CD4-positive, alpha-beta memory T cell (primary cell): ENCODE data around the gene RNU4-1. TPM values are rescaled to one million over a fixed set of nuclear protein-coding genes. Genes with fewer than 3 reads are reported as not detected.

Source experiments
- CTCF ChIA-PET: fragments of 350-600 bp; sonication (Branson Sonifier 250); formaldehyde crosslinking; loops from one replicate; lab custom pipeline; 2021; ENCODE audit warnings: inconsistent platforms; ENCODE audit not compliant: partially characterized antibody; lab: Charles Lee
- POLR2A ChIA-PET: fragments of 350-600 bp; sonication (Branson Sonifier 250); formaldehyde crosslinking; loops from one replicate; lab custom pipeline; 2021; ENCODE audit not compliant: partially characterized antibody; lab: Charles Lee
- DNase-seq, 5 donors: peaks; one replicate each; pipeline versions ENCODE4 v3.0.0 to v3.0.0-alpha.2; 2020 to 2022; ENCODE audit warnings: mixed read lengths in 1 of 5
- H3K27ac ChIP-seq: one replicate; pipeline ENCODE4 v1.7.0; 2013; ENCODE audit warnings: low read depth, low read length
- H3K27me3 ChIP-seq: 2 replicates; pipeline ENCODE4 v1.7.0; 2013; ENCODE audit warnings: mild to moderate bottlenecking, low read length, moderate library complexity; ENCODE audit not compliant: insufficient read depth
- H3K36me3 ChIP-seq: 2 replicates; pipeline ENCODE4 v1.7.0; 2013; ENCODE audit warnings: mild to moderate bottlenecking, low read length, moderate library complexity; ENCODE audit not compliant: insufficient read depth
- H3K4me1 ChIP-seq: 2 replicates; pipeline ENCODE4 v1.7.0; 2013; ENCODE audit warnings: mild to moderate bottlenecking, low read length, moderate library complexity; ENCODE audit not compliant: insufficient read depth
- H3K4me3 ChIP-seq, 2 donors: one replicate each; pipeline ENCODE4 v1.7.0; 2013; ENCODE audit warnings: low read length in 2 of 2, mild to moderate bottlenecking in 1 of 2
- H3K9me3 ChIP-seq, 2 donors: one replicate each; pipeline ENCODE4 v1.7.0; 2013; ENCODE audit warnings: low read length in 2 of 2, control low read depth in 1 of 2; ENCODE audit not compliant: control insufficient read depth in 1 of 2
- H3K27ac Mint-ChIP-seq, 7 donors: one replicate each; pipeline ENCODE4 v1.8.0; 2020 to 2021; ENCODE audit warnings: mixed read lengths in 7 of 7, mild to moderate bottlenecking in 6 of 7, inconsistent platforms in 3 of 7, moderate library complexity in 3 of 7
- H3K27me3 Mint-ChIP-seq, 2 donors: one replicate each; pipeline ENCODE4 v1.8.0; 2020 to 2021; ENCODE audit warnings: mixed read lengths in 2 of 2
- H3K36me3 Mint-ChIP-seq, 2 donors: one replicate each; pipeline ENCODE4 v1.8.0; 2020 to 2021; ENCODE audit warnings: mixed read lengths in 2 of 2, inconsistent platforms in 1 of 2, mild to moderate bottlenecking in 1 of 2
- H3K4me1 Mint-ChIP-seq, 4 donors: one replicate each; pipeline ENCODE4 v1.8.0; 2020 to 2021; ENCODE audit warnings: mixed read lengths in 4 of 4, mild to moderate bottlenecking in 1 of 4
- H3K4me3 Mint-ChIP-seq, 8 donors: one replicate each; pipeline ENCODE4 v1.8.0; 2020 to 2021; ENCODE audit warnings: mixed read lengths in 8 of 8, mild to moderate bottlenecking in 7 of 8, moderate library complexity in 6 of 8, inconsistent platforms in 3 of 8
- H3K9me3 Mint-ChIP-seq, 8 donors: one replicate each; pipeline ENCODE4 v1.8.0; 2020 to 2021; ENCODE audit warnings: mixed read lengths in 8 of 8, mild to moderate bottlenecking in 5 of 8, inconsistent platforms in 3 of 8, moderate library complexity in 1 of 8
- intact Hi-C: fragments of 100-400 bp; cut with micrococcal nuclease; formaldehyde crosslinking; loops from one replicate; pipeline ENCODE4 v1.15.1; 2023
- polyA plus RNA-seq, 2 donors: library from polyadenylated mRNA; unstranded; fragments of 300-500 nt; fragmentation: Illumina TruSeq; gene quantifications; one replicate each; pipeline ENCODE4 v1.2.3, GENCODE V29; 2021
- total RNA-seq, 2 experiments: library from RNA; stranded (reverse); gene quantifications; one replicate each; pipeline ENCODE4 v1.2.3, GENCODE V29; 2021

RNU4-1 gene
- total and polyA plus RNA-seq, 4 experiments from 2014 or later: 925 to 1,200 TPM; not detected in 2

DNA sequence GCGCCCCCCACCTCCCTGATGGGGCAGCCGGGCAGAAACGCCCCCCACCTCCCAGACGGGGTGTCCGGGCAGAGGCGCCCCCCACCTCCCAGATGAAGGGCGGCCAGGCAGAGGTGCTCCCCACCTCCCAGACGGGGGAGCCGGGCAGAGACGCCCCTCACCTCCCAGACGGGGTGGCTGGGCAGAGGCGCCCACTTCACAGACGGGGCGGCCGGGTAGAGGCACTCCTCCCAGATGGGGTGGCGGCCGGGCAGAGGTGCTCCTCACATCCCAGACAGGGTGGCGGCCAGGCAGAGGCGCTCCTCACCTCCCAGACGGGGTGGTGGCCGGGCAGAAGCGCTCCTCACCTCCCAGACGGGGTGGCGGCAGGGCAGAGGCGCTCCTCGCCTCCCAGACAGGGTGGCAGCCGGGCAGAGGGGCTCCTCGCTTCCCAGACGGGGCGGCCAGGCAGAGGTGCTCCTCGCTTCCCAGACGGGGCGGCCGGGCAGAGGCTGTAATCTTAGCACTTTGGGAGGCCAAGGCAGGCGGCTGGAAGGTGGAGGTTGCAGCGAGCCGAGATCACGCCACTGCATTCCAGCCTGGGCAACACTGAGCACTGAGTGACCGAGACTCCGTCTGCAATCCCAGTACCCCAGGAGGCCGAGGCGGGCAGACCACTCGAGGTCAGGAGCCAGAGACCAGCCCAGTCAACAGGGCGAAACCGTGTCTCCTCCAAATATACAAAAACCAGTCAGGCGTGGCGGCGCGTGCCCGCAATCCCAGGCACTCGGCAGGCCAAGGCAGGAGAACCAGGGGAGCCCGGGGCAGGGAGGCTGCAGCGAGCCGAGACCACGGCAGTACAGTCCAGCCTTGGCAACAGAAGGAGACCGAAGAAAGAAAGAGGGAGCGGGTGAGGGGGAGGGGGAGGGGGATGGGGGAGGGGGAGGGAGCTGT lies 14.6 kb downstream of the RNU4-1 start:
- intact Hi-C loops: no loop called here

DNA sequence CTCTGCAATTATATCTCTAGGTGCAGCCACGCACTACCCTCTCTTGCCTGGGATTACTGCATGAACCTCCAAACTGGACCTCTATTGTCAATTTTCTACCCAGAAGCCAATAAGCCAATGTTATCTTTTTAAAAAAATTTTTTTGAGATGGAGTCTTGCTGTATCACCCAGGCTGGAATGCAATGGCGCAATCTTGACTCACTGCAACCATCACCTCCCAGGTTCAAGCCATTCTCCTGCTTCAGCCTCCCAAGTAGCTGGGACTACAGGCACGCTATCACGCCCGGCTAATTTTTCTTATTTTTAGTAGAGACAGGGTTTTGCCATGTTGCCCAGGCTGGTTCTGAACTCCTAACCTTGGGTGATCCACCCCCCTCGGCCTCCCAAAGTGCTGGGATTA lies 16.3 kb downstream of the RNU4-1 start:
- no peaks in the 10 kb centered on the region for H3K4me1 ChIP-seq
- DNase-seq: no peak
- no peaks in the 10 kb centered on the region for H3K9me3 ChIP-seq
- Mint-ChIP-seq H3K4me1 (no peaks in the 10 kb centered on the region), H3K4me3 (no peak overlapping the region), H3K36me3 (no peaks in the 10 kb centered on the region), H3K27ac (no peak overlapping the region), H3K9me3 (peaks cover 0 to 2% (median 0%) of the 10 kb centered on the region in 8 donors), H3K27me3 (no peaks in the 10 kb centered on the region)
- intact Hi-C loops: no loop called here
- ChIA-PET CTCF (no interaction called here), POLR2A (no interaction called here)
- H3K27ac ChIP-seq: no peak overlapping the region
- no peaks in the 10 kb centered on the region for H3K36me3 ChIP-seq
- no peaks in the 10 kb centered on the region for H3K27me3 ChIP-seq
- no peak overlapping the region for H3K4me3 ChIP-seq

More for the DNA sequence above, 14.6 kb downstream of the RNU4-1 start:
- peaks cover 0 to 2% (median 0%) of the 10 kb centered on the region in 8 donors for H3K9me3 Mint-ChIP-seq
- Histone ChIP-seq H3K27me3 (no peaks in the 10 kb centered on the region), H3K27ac (no peak overlapping the region), H3K4me1 (no peaks in the 10 kb centered on the region), H3K36me3 (no peaks in the 10 kb centered on the region), H3K4me3 (no peak overlapping the region), H3K9me3 (no peaks in the 10 kb centered on the region)
- H3K36me3 Mint-ChIP-seq: no peaks in the 10 kb centered on the region
- CTCF ChIA-PET: no interaction called here
- H3K27ac Mint-ChIP-seq: no peak overlapping the region
- H3K4me1 Mint-ChIP-seq: peaks cover 0 to 4% (median 0%) of the 10 kb centered on the region in 4 donors
- POLR2A ChIA-PET: no interaction called here
- no peak overlapping the region for H3K4me3 Mint-ChIP-seq
- DNase-seq: no peak
- H3K27me3 Mint-ChIP-seq: no peaks in the 10 kb centered on the region

- intact Hi-C loops: no loop called here
- no peak for DNase-seq
- POLR2A ChIA-PET: interaction anchor here (0.8 to 12.5 kb wide), 5 partner anchors 17 to 67 kb away, joined by 3 to 338 read pairs (median 176); partner anchors contain the start of genes RNU4-1, RNU4-2 and RPLP0
- Mint-ChIP-seq H3K4me1 (peaks cover 8 to 30% (median 17%) of the 10 kb centered on the region in 4 donors), H3K9me3 (peaks cover 0 to 1% (median 0%) of the 10 kb centered on the region in 8 donors), H3K4me3 (no peak overlapping the region), H3K27me3 (no peaks in the 10 kb centered on the region), H3K36me3 (peaks cover 5 to 18% of the 10 kb centered on the region in 2 donors), H3K27ac (peak overlapping the region in 1 of 7 donors; percentile 18)
- no peaks in the 10 kb centered on the region for H3K36me3 ChIP-seq
- H3K9me3 ChIP-seq: no peaks in the 10 kb centered on the region
- CTCF ChIA-PET: interaction anchor here (5.8 to 32.3 kb wide), 5 partner anchors 18 to 67 kb away, joined by 32 to 1075 read pairs (median 114); partner anchors contain the start of genes RNU4-1, RNU4-2 and RPLP0
- no peak overlapping the region for H3K4me3 ChIP-seq
- H3K27me3 ChIP-seq: no peaks in the 10 kb centered on the region
- H3K27ac ChIP-seq: no peak overlapping the region
- H3K4me1 ChIP-seq: peaks cover 23% of the 10 kb centered on the region
These were observed 25.3 kb downstream of the RNU4-1 start for GRCh38 chr12:120267736-120268135.

GRCh38 chr12:120266180-120266870 lies 26.7 kb downstream of the RNU4-1 start:
- Histone ChIP-seq H3K27ac (peak overlapping the region; percentile 32), H3K27me3 (no peaks in the 10 kb centered on the region), H3K36me3 (no peaks in the 10 kb centered on the region), H3K9me3 (no peaks in the 10 kb centered on the region), H3K4me3 (no peak overlapping the region), H3K4me1 (peaks cover 37% of the 10 kb centered on the region)
- Mint-ChIP-seq H3K27me3 (no peaks in the 10 kb centered on the region), H3K4me3 (peak overlapping the region; percentile 78 to 95 (median 86)), H3K4me1 (peaks cover 21 to 44% (median 30%) of the 10 kb centered on the region in 4 donors), H3K27ac (peak overlapping the region in 6 of 7 donors; percentile 47 to 96 (median 88)), H3K36me3 (peaks cover 9 to 24% of the 10 kb centered on the region in 2 donors), H3K9me3 (peaks cover 0 to 1% (median 0%) of the 10 kb centered on the region in 8 donors)
- POLR2A ChIA-PET: interaction anchor here (0.9 to 12.5 kb wide), 10 partner anchors 16 to 65 kb away, joined by 3 to 338 read pairs (median 44); partner anchors contain the start of genes RNU4-1, RNU4-2, RPLP0 and SIRT4
- CTCF ChIA-PET: interaction anchor here (0.7 to 32.3 kb wide), 10 partner anchors 16 to 191 kb away, joined by 3 to 1075 read pairs (median 18); partner anchors contain the start of genes RNU4-1, RNU4-2 and RPLP0
- DNase-seq: no peak
- intact Hi-C loops: no loop called here

- no peaks in the 10 kb centered on the region for H3K27me3 ChIP-seq
- POLR2A ChIA-PET: interaction anchor here (0.7 to 12.5 kb wide), 14 partner anchors 15 to 148 kb away, joined by 3 to 338 read pairs (median 5); partner anchors contain the start of genes RAB35, RNU4-1, RNU4-2 and RPLP0
- peak within 1 kb of the TSS; percentile 81 for H3K27ac ChIP-seq
- H3K36me3 Mint-ChIP-seq: peaks cover 9 to 27% of the 10 kb centered on the region in 2 donors
- H3K9me3 Mint-ChIP-seq: peaks cover 0 to 1% (median 0%) of the 10 kb centered on the region in 8 donors
- peaks cover 24 to 51% (median 37%) of the 10 kb centered on the region in 4 donors for H3K4me1 Mint-ChIP-seq
- H3K4me3 ChIP-seq: peak within 1 kb of the TSS; percentile 59 to 85
- H3K4me3 Mint-ChIP-seq: peak within 1 kb of the TSS; percentile 89 to 100 (median 94)
- peak; percentile 84 to 93 (median 89) for DNase-seq
- peaks cover 44% of the 10 kb centered on the region for H3K4me1 ChIP-seq
- H3K9me3 ChIP-seq: no peaks in the 10 kb centered on the region
- CTCF ChIA-PET: interaction anchor here (0.7 to 32.3 kb wide), 12 partner anchors 16 to 192 kb away, joined by 3 to 1075 read pairs (median 5); partner anchors contain the start of genes RAB35, RNU4-1, RNU4-2 and RPLP0
- peak within 1 kb of the TSS; percentile 92 to 98 (median 96) for H3K27ac Mint-ChIP-seq
- intact Hi-C loops: loop anchor here (1.0 kb wide), 4 partner anchors 13 to 64 kb away; partner anchors contain the start of genes RNU4-1 and RPLP0
- H3K27me3 Mint-ChIP-seq: no peaks in the 10 kb centered on the region
- no peaks in the 10 kb centered on the region for H3K36me3 ChIP-seq
These were observed 27.4 kb downstream of the RNU4-1 start, which contains the start of gene PXN for GRCh38 chr12:120265473-120266179. TSS of gene PXN (minus strand) at chr12:120265730. CDS start at chr12:120265629, 101 bp downstream.

DNA sequence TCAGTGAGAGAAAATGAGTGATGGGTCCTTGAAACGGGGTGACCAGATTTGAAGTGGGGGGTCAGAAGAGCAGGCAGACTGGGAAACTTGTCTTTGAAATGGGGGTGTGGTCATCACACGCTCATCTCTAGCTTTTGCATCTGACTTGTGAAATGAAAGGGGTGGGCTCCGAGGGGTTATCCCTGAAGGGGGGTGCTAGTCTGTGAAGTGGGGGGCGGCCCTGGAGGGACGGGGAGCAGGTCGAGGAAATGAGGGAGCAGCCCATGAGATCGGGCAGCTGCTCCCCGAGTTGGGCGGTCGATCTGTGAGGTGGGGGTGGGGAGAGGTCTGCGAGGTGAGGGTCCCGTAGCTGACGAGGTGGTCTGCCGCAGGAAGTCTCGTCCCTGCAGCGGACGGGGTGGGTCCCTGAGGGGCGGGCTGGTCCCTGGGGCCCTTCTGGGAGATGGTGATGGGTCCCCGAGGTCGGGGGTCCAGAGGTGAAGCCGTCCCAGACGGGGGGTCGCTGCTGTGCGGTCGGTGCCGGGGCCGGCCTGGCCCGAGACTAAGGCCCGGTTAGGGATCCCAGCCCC lies 28.0 kb downstream of the RNU4-1 start:
- Mint-ChIP-seq H3K27ac (peak overlapping the region; percentile 92 to 98 (median 96)), H3K36me3 (peaks cover 9 to 32% of the 10 kb centered on the region in 2 donors), H3K27me3 (no peaks in the 10 kb centered on the region), H3K4me3 (peak overlapping the region; percentile 89 to 100 (median 94)), H3K4me1 (peaks cover 28 to 58% (median 43%) of the 10 kb centered on the region in 4 donors), H3K9me3 (peaks cover 0 to 1% (median 0%) of the 10 kb centered on the region in 8 donors)
- no peaks in the 10 kb centered on the region for H3K27me3 ChIP-seq
- intact Hi-C loops: loop anchor here (1.0 kb wide), 4 partner anchors 13 to 64 kb away; partner anchors contain the start of genes RNU4-1 and RPLP0
- peak overlapping the region; percentile 59 to 85 for H3K4me3 ChIP-seq
- POLR2A ChIA-PET: interaction anchor here (0.7 to 12.5 kb wide), 14 partner anchors 14 to 148 kb away, joined by 3 to 338 read pairs (median 5); partner anchors contain the start of genes RAB35, RNU4-1, RNU4-2 and RPLP0
- peak overlapping the region; percentile 81 for H3K27ac ChIP-seq
- CTCF ChIA-PET: interaction anchor here (0.7 to 32.3 kb wide), 10 partner anchors 15 to 148 kb away, joined by 3 to 1075 read pairs (median 18); partner anchors contain the start of genes RAB35, RNU4-1, RNU4-2 and RPLP0
- no peaks in the 10 kb centered on the region for H3K36me3 ChIP-seq
- no peaks in the 10 kb centered on the region for H3K9me3 ChIP-seq
- H3K4me1 ChIP-seq: peaks cover 50% of the 10 kb centered on the region
- DNase-seq: peak in 1 of 5 donors; percentile 50
